Fibroblast of peridontal ligament (primary cell): ENCODE measurements around the gene AP2M1.

Experiments
- DNase-seq: peaks from one replicate; pipeline ENCODE4 v3.0.0-alpha.2; 2010; ENCODE audit errors: extremely low read depth

Gene AP2M1

DNA sequence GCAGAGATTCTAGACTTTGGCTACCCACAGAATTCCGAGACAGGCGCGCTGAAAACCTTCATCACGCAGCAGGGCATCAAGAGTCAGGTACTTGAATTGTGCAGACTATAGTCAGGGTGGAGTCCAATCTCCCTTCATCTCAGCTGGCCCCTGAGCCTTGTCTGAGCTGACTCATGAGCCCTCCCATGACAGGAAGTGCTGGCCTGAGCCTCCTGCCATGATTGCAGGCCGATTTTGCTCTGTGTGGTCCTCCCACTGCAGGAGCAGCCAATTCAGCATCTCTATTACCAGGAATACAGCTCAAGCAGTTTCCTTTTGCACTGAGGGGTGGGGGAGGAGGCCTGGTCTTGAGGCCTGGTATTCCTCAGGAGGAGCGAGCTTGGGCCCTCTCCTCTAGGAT is 5.5 kb downstream of the AP2M1 start:
- DNase-seq, result peak; percentile 43

DNA sequence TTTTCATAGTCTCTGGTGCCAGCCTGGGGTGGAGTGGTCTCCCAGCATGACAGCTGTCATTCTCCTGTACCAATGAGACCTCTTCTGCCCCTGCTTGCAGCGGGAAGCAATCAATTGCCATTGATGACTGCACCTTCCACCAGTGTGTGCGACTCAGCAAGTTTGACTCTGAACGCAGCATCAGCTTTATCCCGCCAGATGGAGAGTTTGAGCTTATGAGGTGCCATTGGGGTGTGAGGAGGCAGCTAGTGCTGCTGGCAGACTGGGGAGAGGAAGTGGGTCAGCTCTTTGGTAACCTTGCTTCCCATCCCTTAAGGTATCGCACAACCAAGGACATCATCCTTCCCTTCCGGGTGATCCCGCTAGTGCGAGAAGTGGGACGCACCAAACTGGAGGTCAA is 6.9 kb downstream of the AP2M1 start:
- DNase-seq, result no peak

- no peak for DNase-seq
Observed at GRCh38 chr3:184183679-184184078, 9.0 kb downstream of the AP2M1 start.

DNA sequence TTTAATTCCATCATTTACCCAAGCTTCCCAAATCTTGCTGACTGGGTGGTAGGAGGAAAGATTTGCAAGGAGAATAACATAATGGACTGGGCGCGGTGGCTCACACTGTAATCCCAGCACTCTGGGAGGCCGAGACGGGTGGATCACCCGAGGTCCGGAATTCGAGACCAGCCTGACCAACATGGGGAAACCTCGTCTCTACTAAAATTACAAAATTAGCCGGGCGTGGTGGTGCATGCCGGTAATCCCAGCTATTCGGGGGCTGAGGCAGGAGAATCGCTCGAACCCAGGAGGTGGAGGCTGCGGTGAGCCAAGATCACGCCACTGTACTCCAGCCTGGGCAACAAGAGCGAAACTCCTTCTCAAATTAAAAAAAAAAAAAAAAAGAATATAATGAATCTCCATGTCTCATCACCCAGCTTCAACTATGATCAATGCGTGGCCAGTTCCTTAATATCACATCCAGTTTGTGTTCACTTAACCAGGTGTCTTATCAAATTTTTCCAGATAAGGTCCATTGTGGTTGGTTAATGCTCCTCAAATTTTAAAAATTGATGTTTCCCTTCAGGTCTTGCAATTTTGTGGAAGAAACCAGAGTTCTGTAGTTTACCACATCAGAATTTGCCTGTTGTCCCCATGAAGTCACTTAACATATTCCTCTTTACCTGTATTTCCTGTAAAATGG is 10.0 kb downstream of the AP2M1 start:
- no peak for DNase-seq

GRCh38 chr3:184185461-184186183 is 11.0 kb downstream of the AP2M1 start:
- DNase-seq, result peak; percentile 98

DNA sequence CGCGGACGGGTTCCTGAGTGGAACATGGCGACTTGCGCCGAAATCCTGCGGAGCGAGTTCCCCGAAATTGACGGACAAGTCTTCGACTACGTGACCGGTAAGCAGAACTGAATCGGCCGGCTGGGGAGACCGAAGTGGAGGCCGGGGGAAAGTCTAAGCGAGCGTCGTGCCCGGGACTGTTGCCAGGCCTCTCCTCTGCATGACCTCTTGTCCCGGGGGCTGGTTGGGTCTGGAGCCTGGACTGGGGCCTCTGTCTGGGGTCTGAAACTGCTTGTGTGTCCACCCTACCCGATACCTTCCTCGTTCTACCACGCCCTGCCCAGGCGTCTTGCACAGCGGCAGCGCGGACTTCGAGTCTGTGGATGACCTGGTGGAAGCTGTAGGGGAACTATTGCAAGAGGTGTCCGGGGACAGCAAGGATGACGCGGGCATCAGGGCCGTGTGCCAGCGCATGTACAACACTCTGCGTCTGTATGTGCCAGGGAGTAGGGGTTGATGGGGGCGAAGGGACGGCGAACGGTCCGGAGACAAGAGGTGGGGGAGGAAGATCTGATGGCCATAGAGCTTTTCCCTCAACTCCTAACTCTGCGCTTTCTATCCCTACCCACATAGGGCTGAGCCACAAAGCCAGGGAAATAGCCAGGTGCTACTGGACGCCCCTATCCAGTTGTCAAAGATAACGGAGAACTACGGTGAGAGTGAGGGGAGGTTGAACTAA is 11.7 kb downstream of the AP2M1 start, which contains the start of gene ABCF3:
Gene ABCF3 (plus strand): TSS at position 16 of the 718 bp plus-strand sequence. CDS start 9 bp downstream, at position 25.
- DNase-seq, result peak; percentile 54

DNA sequence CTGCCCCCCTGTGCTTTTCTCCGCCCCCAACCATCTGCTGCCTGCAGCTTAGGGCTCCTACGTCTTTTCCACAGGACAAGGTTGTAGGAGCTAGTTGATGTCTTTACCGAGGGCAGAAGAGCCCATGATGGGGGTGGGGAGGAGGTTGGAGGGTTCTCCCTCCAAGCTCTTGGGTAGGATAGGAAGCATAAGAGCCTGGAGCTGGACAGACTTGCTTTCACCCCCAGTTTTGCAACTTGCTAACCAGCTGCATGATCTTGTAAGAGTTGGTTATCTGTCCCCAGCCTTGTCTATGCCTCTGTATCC is 12.2 kb downstream of the AP2M1 start:
- DNase-seq, result no peak

- no peak for DNase-seq
Observed at GRCh38 chr3:184188080-184188479, 13.4 kb downstream of the AP2M1 start.

- DNase-seq, result no peak
Observed at GRCh38 chr3:184189421-184189820, 14.8 kb downstream of the AP2M1 start.

DNA sequence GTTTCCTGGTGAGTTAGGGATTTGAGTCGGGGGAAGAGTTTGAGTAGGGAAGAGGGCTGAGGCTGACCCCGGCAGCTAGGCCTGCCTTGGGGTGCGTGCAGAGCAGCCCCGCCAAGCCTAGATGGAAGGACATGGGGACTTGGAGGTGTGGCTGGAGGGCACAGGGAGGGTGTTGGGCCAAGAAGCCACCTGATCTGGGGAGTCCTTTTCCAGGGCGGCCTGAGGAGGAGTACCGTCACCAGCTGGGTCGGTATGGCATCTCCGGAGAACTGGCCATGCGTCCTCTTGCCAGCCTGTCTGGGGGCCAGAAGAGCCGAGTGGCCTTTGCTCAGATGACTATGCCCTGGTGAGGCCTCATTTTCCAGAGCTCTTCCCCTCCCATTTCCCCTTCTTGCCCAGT is 18.2 kb downstream of the AP2M1 start:
- no peak for DNase-seq

DNA sequence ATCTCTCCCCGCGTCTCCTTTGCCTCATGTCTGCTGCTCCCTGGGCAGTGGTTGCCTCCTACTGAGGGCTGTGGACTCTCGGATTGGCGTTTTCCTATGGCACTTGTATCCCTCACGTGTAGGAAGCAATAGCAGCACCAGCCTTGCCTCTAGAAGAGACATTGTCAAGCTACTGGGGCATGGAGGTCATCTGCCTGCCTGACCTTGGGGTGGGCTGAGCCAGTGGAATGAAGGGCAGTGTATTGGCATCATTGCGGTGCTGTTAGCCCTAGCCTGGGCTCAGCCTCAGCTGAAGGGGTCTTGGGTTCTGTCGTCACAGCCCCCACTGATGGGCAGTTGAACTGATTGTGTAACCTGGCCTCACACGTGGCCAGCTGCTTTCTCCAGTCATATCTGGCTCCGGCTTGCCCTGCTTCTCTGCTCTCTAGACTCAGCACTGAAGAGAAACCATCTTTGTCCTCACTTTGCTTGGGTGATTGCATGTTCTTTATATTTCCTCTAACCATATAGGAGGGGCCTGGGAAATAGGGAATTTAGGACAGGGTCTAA is 19.4 kb downstream of the AP2M1 start:
- no peak for DNase-seq

- DNase-seq, result no peak
Observed at GRCh38 chr3:184196536-184196935, 21.9 kb downstream of the AP2M1 start.

GRCh38 chr3:184198509-184198908 is 23.9 kb downstream of the AP2M1 start:
- no peak for DNase-seq

GRCh38 chr3:184200825-184201224 is 26.2 kb downstream of the AP2M1 start:
- no peak for DNase-seq

DNA sequence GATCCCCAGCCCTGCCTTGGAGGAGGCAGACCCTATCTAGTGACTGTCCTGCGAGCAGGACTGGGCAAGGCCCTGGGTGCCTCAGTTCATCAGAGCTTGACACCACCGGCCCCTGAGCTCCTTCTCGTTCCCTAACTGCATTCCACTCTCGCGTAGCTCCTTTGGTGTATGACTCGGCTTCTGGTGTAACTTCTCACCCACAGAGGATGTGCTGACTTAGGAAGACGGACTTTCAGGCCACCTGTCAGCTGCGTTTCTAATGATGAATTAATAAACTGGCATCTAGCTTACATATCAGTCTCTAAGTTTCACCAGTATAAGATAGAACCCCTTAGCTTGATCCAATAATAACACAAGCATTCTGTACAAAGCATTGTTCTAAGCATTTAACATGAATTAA is 28.9 kb downstream of the AP2M1 start:
- DNase-seq, result no peak

- DNase-seq, result no peak
Observed at GRCh38 chr3:184209146-184209923, 34.7 kb downstream of the AP2M1 start.

DNA sequence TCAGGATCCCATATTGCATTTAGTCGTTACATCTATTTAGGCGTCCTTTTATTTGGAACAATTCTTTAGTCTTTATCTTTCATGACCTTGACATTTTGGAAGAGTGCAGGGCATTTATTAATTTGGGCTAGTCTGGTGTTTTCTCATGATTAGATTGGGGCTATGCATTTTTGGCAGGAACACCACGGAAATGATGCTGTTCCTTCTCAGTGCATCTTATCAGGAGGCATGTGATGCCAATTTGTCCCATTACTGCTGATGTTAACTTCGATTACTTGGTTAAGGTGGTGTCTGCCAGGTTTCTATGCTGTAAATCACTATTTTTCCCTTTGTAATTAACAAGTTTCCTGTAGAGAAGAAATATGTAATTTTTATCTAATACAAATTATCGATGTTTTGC is 36.6 kb downstream of the AP2M1 start:
- no peak for DNase-seq

DNA sequence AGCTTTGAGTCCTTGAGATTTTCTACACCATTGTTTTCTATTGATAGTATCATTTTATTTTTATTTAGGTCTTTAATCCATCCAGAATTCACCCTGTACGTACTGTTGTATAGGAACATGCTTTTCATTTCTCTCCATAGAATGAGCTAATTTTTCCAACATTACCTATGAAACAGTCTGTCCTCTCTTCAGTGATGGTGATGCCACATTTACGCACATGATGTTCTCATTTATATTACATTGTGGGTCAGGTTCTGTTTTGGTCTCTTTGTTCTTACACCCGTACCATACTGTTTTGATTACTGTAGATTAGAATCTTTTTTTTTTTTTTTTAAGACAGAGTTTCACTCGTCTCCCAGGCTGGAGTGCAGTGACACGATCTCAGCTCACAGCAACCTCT is 37.1 kb downstream of the AP2M1 start:
- DNase-seq, result no peak

GRCh38 chr3:184218814-184219213 is 44.2 kb downstream of the AP2M1 start:
- DNase-seq, result no peak

DNA sequence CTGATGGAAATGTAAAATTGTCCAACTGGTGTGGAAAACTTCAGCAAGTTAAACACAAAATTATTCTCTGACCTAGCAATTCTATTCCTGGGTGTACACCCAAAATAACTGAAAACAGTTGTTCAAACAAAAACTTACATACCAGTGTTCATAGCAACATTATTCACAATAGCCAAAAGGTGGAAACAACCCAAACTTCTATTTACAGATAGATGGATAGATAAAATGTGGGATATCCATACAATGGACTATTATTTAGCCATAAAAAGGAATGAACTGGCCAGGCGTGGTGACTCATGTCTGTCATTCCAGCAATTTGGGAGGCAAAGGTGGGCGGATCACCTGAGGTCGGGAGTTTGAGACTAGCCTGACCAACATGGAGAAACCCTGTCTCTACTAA is 47.9 kb downstream of the AP2M1 start:
- no peak for DNase-seq

- DNase-seq, result no peak
Observed at GRCh38 chr3:184223946-184224345, 49.3 kb downstream of the AP2M1 start.

DNA sequence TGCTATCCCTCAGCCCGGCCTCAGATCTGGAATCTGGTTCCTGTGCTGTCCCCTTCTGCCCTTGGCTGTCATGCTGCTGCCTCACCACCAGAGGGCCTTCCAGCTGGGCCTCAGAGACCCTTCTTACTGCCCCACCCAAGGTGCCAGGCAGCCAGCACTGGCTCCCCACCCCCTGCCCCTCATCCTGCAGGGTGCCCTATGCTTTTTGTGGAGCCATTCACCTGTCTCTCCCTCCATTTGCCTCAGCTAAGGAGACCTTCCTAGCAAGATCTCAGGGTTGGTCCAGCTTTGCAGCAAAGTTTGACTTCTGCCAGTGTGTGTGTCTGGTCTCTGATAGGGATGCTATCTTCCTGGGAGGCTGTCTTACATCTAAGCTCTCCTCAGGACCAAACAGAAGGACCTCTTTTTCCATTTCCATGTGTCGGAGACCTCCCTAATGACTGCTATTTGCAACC is 52.9 kb downstream of the AP2M1 start:
- no peak for DNase-seq
